ENCODE data around the gene BAHCC1.

DNA sequence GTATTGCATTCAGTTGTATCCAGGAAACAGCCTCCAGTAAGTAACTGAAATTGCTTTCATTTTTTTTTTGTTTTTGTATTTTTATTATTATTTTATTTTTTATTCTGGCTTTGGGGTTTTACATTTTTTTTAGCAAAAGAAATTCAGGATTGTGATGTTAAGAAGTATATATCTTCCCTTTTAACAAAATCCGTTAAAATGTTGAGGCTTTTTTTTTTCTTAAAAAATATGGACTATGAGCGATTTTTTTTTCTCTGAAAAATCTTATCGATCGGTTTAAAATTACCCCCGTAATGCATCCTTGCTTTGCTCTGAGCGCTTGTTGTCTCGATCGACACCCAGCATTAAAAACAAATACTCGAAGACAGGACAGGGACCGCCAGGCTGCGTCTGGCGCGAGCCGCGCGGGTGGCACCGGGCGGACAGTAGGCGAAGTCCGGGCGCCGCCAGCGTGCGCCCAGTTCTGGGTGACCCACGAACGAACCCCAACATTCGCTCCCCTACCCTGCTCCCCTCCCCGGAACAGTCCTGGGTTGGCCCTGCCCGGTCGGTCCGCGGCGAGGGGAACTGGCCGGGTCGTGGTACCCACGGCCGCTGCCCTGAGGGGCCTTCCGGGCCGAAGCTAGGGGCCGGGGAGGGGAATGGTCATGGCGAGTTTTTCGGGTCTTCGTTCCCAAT lies 482 bp downstream of the BAHCC1 start:
- TF ChIP-seq GATA2 (IDR thresholded peaks at IDR 0.05; ENCODE audit: low read depth, low read length) (no peak), GATA3 (IDR thresholded peaks at IDR 0.05; ENCODE audit: low read depth, low read length) (no peak)

All from SH-SY5Y (cell line).